H4 (cell line): Measurements from ENCODE around the gene CCDC201. TPM values are rescaled to one million over a fixed set of nuclear protein-coding genes. Genes with fewer than 3 reads are reported as not detected.

Source experiments
- DNase-seq: peaks from one replicate; pipeline ENCODE4 v3.0.0-alpha.2; 2015; ENCODE audit warnings: low spot score
- total RNA-seq: library from RNA; depleted of rRNA; stranded (reverse); fragments of >200 nt; shearing (Covaris generic); gene quantifications from 2 replicates; pipeline ENCODE4 v1.2.3, GENCODE V29; 2014

CCDC201 gene
- total RNA-seq, 1 experiment from 2014 or later: 0.10 TPM

- DNase-seq: no peak
Observed at GRCh38 chr7:45893374-45893995, 20.6 kb upstream of the CCDC201 start.

- DNase-seq: no peak
Observed at GRCh38 chr7:45892407-45893035, 19.6 kb upstream of the CCDC201 start.

- no peak for DNase-seq
Observed at GRCh38 chr7:45891462-45892402, 18.9 kb upstream of the CCDC201 start.

- DNase-seq: peak; percentile 68
Observed at GRCh38 chr7:45890902-45891461, 18.1 kb upstream of the CCDC201 start.

GRCh38 chr7:45890125-45890901 lies 17.4 kb upstream of the CCDC201 start:
- DNase-seq: no peak

- DNase-seq: no peak
Observed at GRCh38 chr7:45889367-45890067, 16.6 kb upstream of the CCDC201 start.

- DNase-seq: no peak
Observed at GRCh38 chr7:45888993-45889366, 16.1 kb upstream of the CCDC201 start.

- DNase-seq: no peak
Observed at GRCh38 chr7:45888185-45888992, 15.5 kb upstream of the CCDC201 start, which contains the start of gene IGFBP1. TSS of gene IGFBP1 (plus strand) at chr7:45888488. CDS start at chr7:45888653, 165 bp downstream.

- DNase-seq: no peak
Observed at GRCh38 chr7:45886931-45887667, 14.2 kb upstream of the CCDC201 start.

- DNase-seq: no peak
Observed at GRCh38 chr7:45885264-45885882, 12.5 kb upstream of the CCDC201 start.

GRCh38 chr7:45884136-45884535 lies 11.3 kb upstream of the CCDC201 start:
- no peak for DNase-seq

- no peak for DNase-seq
Observed at GRCh38 chr7:45882465-45882810, 9.6 kb upstream of the CCDC201 start.

- DNase-seq: peak; percentile 85
Observed at GRCh38 chr7:45881759-45882464, 9.0 kb upstream of the CCDC201 start.

- DNase-seq: no peak
Observed at GRCh38 chr7:45881280-45881758, 8.4 kb upstream of the CCDC201 start.

GRCh38 chr7:45880433-45880860 lies 7.6 kb upstream of the CCDC201 start:
- no peak for DNase-seq

GRCh38 chr7:45878457-45879144 lies 5.7 kb upstream of the CCDC201 start:
- no peak for DNase-seq

- no peak for DNase-seq
Observed at GRCh38 chr7:45876519-45876918, 3.6 kb upstream of the CCDC201 start.
